ENCODE measurements around the gene USP10.
A peak's percentile ranks its signal among the peaks of the same experiment; 100 is the strongest.

Gene USP10

GRCh38 chr16:84803146-84803545 lies 103.3 kb downstream of the USP10 start:
- Histone ChIP-seq H3K36me3 (ENCODE audit: control insufficient read depth, insufficient read depth, low read length) (no peaks in the 10 kb centered on the region), H3K4me3 (ENCODE audit: low read length) (no peak overlapping the region), H3K4me1 (ENCODE audit: control insufficient read depth, insufficient read depth, low read length) (no peaks in the 10 kb centered on the region), H3K27ac (ENCODE audit: low read depth, low read length) (no peak overlapping the region), H3K9ac (ENCODE audit: low read length) (no peak overlapping the region), H3K27me3 (ENCODE audit: control insufficient read depth, insufficient read depth, low read length) (no peaks in the 10 kb centered on the region)

- Histone ChIP-seq H3K4me3 (ENCODE audit: low read length) (no peak overlapping the region), H3K27me3 (ENCODE audit: control insufficient read depth, insufficient read depth, low read length) (no peaks in the 10 kb centered on the region), H3K4me1 (ENCODE audit: control insufficient read depth, insufficient read depth, low read length) (no peaks in the 10 kb centered on the region), H3K27ac (ENCODE audit: low read depth, low read length) (no peak overlapping the region), H3K36me3 (ENCODE audit: control insufficient read depth, insufficient read depth, low read length) (no peaks in the 10 kb centered on the region), H3K9ac (ENCODE audit: low read length) (no peak overlapping the region)
Measured at GRCh38 chr16:84804326-84804725, 104.5 kb downstream of the USP10 start.

GRCh38 chr16:84806256-84806889 lies 106.6 kb downstream of the USP10 start:
- Histone ChIP-seq H3K4me3 (ENCODE audit: low read length) (no peak overlapping the region), H3K4me1 (ENCODE audit: control insufficient read depth, insufficient read depth, low read length) (no peaks in the 10 kb centered on the region), H3K27me3 (ENCODE audit: control insufficient read depth, insufficient read depth, low read length) (no peaks in the 10 kb centered on the region), H3K27ac (ENCODE audit: low read depth, low read length) (no peak overlapping the region), H3K9ac (ENCODE audit: low read length) (no peak overlapping the region), H3K36me3 (ENCODE audit: control insufficient read depth, insufficient read depth, low read length) (no peaks in the 10 kb centered on the region)

DNA sequence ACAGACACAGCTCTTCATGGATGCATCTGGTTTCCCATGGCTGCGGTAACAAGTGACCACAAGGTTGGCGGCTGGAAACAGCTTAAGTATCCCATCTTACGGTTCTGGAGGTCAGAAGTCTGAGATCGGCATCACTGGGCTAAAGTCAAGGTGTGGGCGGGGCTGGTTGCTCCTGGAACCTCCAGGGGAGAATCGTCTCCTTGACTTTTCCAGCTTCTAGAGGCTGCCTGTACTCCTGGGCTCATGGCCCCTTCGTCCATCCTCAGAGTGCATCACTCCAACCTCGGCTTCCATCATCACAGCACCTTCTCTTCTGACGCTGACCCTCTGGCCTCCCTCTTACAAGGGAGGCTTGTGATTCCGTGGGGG lies 107.1 kb downstream of the USP10 start:
- no peak overlapping the region for H3K9ac ChIP-seq (ENCODE audit: low read length)
- H3K27me3 ChIP-seq (ENCODE audit: control insufficient read depth, insufficient read depth, low read length) = no peaks in the 10 kb centered on the region
- H3K27ac ChIP-seq (ENCODE audit: low read depth, low read length) = no peak overlapping the region
- H3K36me3 ChIP-seq (ENCODE audit: control insufficient read depth, insufficient read depth, low read length) = no peaks in the 10 kb centered on the region
- H3K4me3 ChIP-seq (ENCODE audit: low read length) = no peak overlapping the region
- H3K4me1 ChIP-seq (ENCODE audit: control insufficient read depth, insufficient read depth, low read length) = no peaks in the 10 kb centered on the region

- Histone ChIP-seq H3K27me3 (ENCODE audit: control insufficient read depth, insufficient read depth, low read length) (no peaks in the 10 kb centered on the region), H3K4me3 (ENCODE audit: low read length) (no peak overlapping the region), H3K9ac (ENCODE audit: low read length) (no peak overlapping the region), H3K4me1 (ENCODE audit: control insufficient read depth, insufficient read depth, low read length) (no peaks in the 10 kb centered on the region), H3K36me3 (ENCODE audit: control insufficient read depth, insufficient read depth, low read length) (no peaks in the 10 kb centered on the region), H3K27ac (ENCODE audit: low read depth, low read length) (no peak overlapping the region)
Measured at GRCh38 chr16:84807776-84808175, 108.0 kb downstream of the USP10 start.

- Histone ChIP-seq H3K27ac (ENCODE audit: low read depth, low read length) (no peak overlapping the region), H3K4me3 (ENCODE audit: low read length) (no peak overlapping the region), H3K9ac (ENCODE audit: low read length) (no peak overlapping the region), H3K36me3 (ENCODE audit: control insufficient read depth, insufficient read depth, low read length) (no peaks in the 10 kb centered on the region), H3K4me1 (ENCODE audit: control insufficient read depth, insufficient read depth, low read length) (no peaks in the 10 kb centered on the region), H3K27me3 (ENCODE audit: control insufficient read depth, insufficient read depth, low read length) (no peaks in the 10 kb centered on the region)
Measured at GRCh38 chr16:84808826-84809225, 109.0 kb downstream of the USP10 start.

DNA sequence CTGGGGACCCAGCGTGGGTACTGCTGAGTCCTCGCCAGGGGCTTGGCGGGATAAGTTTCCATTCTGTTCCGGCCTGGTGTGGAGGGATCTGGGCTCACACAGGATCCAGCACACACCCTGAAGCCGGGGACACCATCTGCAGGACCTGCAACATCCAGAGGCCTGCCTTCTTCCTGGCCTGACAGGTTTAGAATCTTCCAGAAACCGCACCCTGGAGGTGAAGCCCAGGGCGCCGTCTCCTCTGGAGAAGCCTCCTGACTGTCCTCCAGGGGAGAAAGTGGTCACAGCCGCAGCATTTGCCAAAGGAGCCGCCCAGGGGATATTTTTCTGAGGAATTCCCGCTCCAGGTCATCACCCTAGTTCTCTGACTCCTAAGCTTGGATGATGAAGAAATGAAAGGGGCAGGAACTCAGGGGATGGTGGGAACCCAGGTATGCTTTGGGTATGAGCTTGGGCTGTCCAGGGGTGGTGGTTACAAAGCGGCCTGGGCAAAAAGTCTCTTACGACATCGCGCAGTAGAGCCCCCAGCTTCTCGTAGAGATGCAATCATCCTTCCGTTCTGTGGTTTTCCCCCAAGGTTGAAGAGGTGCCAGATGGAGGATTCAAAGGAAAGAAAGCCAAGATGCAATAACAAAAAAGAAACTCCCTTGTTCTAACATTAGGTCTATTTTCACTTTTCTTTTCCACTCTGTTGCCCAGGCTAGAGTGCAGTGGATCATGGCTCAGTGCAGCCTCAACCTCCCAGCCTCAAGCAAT lies 110.9 kb downstream of the USP10 start:
- peaks cover 3% of the 10 kb centered on the region for H3K27me3 ChIP-seq (ENCODE audit: control insufficient read depth, insufficient read depth, low read length)
- no peak overlapping the region for H3K4me3 ChIP-seq (ENCODE audit: low read length)
- no peak overlapping the region for H3K9ac ChIP-seq (ENCODE audit: low read length)
- no peaks in the 10 kb centered on the region for H3K36me3 ChIP-seq (ENCODE audit: control insufficient read depth, insufficient read depth, low read length)
- H3K4me1 ChIP-seq (ENCODE audit: control insufficient read depth, insufficient read depth, low read length) = no peaks in the 10 kb centered on the region
- peak overlapping the region; percentile 13 for H3K27ac ChIP-seq (ENCODE audit: low read depth, low read length)

- no peak overlapping the region for H3K27ac ChIP-seq (ENCODE audit: low read depth, low read length)
- H3K27me3 ChIP-seq (ENCODE audit: control insufficient read depth, insufficient read depth, low read length) = peaks cover 3% of the 10 kb centered on the region
- no peaks in the 10 kb centered on the region for H3K4me1 ChIP-seq (ENCODE audit: control insufficient read depth, insufficient read depth, low read length)
- H3K36me3 ChIP-seq (ENCODE audit: control insufficient read depth, insufficient read depth, low read length) = no peaks in the 10 kb centered on the region
- H3K4me3 ChIP-seq (ENCODE audit: low read length) = no peak overlapping the region
- H3K9ac ChIP-seq (ENCODE audit: low read length) = no peak overlapping the region
Measured at GRCh38 chr16:84811529-84811928, 111.7 kb downstream of the USP10 start.

DNA sequence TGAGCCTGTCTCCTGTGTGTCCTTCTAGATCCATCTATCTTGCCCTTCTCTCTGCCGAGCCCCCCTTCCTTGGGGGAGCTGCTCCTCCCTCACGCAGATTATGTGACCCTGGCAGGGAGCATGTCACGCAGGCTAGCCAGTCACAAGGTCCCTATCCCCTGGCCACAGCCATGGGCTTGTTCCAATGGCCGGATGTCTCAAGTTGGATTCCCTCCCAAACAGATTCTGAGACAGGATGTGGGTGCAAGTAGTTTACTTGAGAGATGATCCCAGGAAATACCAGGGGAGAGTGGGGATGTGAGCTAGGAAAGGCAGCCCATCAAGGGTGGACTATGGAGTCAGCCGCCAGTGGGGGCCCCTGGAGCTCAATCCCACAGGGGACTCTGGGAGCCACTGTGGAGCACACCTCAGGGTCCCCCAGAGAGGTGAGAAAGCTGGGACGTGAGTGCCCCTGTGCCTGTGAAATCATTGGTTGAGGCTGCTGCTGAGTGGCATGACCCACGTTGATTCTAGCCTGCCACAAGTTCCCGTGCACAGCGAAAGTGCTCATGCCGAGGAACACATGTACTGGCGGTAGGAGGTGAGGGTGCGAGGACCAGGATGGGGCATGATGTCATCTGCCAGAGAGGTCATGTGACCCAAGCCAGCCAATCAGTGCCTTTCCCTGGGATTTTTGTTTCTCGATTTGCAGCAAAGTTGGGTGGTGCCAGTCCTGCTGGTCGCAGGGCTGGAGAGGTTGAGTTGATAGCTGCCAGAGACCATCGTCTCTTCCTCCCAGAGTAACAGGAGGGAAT lies 113.5 kb downstream of the USP10 start:
- Histone ChIP-seq H3K27ac (ENCODE audit: low read depth, low read length) (no peak overlapping the region), H3K27me3 (ENCODE audit: control insufficient read depth, insufficient read depth, low read length) (peaks cover 3% of the 10 kb centered on the region), H3K4me3 (ENCODE audit: low read length) (no peak overlapping the region), H3K4me1 (ENCODE audit: control insufficient read depth, insufficient read depth, low read length) (no peaks in the 10 kb centered on the region), H3K9ac (ENCODE audit: low read length) (no peak overlapping the region), H3K36me3 (ENCODE audit: control insufficient read depth, insufficient read depth, low read length) (no peaks in the 10 kb centered on the region)

DNA sequence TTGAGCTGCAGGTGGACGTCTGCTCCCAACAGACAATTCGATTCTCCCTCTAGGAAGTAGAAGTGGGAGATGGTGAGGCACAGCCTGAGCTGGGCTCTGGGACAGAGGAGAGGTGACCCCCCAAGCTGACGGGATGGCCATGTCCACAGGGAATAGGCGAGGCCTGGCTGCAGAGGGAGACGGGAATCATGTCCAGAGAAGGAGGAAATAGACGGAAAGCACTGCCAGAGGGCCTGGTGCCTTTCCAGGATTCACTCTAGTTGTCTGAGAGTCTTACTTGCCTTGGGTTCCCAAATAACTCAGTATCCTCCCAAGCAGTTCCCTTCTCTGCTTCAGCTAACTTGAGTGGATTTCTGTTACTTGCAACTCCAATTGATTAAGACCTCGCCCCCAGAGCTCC lies 115.7 kb downstream of the USP10 start:
- H3K27ac ChIP-seq (ENCODE audit: low read depth, low read length) = no peak overlapping the region
- peaks cover 3% of the 10 kb centered on the region for H3K27me3 ChIP-seq (ENCODE audit: control insufficient read depth, insufficient read depth, low read length)
- no peak overlapping the region for H3K4me3 ChIP-seq (ENCODE audit: low read length)
- no peak overlapping the region for H3K9ac ChIP-seq (ENCODE audit: low read length)
- no peaks in the 10 kb centered on the region for H3K36me3 ChIP-seq (ENCODE audit: control insufficient read depth, insufficient read depth, low read length)
- no peaks in the 10 kb centered on the region for H3K4me1 ChIP-seq (ENCODE audit: control insufficient read depth, insufficient read depth, low read length)

GRCh38 chr16:84816023-84816422 lies 116.2 kb downstream of the USP10 start:
- Histone ChIP-seq H3K36me3 (ENCODE audit: control insufficient read depth, insufficient read depth, low read length) (no peaks in the 10 kb centered on the region), H3K9ac (ENCODE audit: low read length) (no peak overlapping the region), H3K4me1 (ENCODE audit: control insufficient read depth, insufficient read depth, low read length) (no peaks in the 10 kb centered on the region), H3K27me3 (ENCODE audit: control insufficient read depth, insufficient read depth, low read length) (peaks cover 5% of the 10 kb centered on the region), H3K27ac (ENCODE audit: low read depth, low read length) (no peak overlapping the region), H3K4me3 (ENCODE audit: low read length) (no peak overlapping the region)

GRCh38 chr16:84816485-84816884 lies 116.7 kb downstream of the USP10 start:
- Histone ChIP-seq H3K27ac (ENCODE audit: low read depth, low read length) (no peak overlapping the region), H3K27me3 (ENCODE audit: control insufficient read depth, insufficient read depth, low read length) (peaks cover 5% of the 10 kb centered on the region), H3K36me3 (ENCODE audit: control insufficient read depth, insufficient read depth, low read length) (no peaks in the 10 kb centered on the region), H3K4me3 (ENCODE audit: low read length) (no peak overlapping the region), H3K9ac (ENCODE audit: low read length) (no peak overlapping the region), H3K4me1 (ENCODE audit: control insufficient read depth, insufficient read depth, low read length) (peaks cover 4% of the 10 kb centered on the region)

Data from rectal smooth muscle tissue (tissue), 1 donor.